B cell (primary cell): ENCODE results near the gene SCN4A.
A peak's percentile ranks its signal among the peaks of the same experiment; 100 is the strongest.

Experiments used
- CTCF ChIP-seq: fragments of 200-600 bp; IDR thresholded peaks from one replicate; pipeline ENCODE4 v1.8.0; 2022; ENCODE audit warnings: antibody characterized with exemption, mild to moderate bottlenecking
- EZH2 ChIP-seq: IDR thresholded peaks from 2 replicates; pipeline ENCODE4 v1.6.1; 2012; ENCODE audit warnings: borderline replicate concordance, low read depth, mild to moderate bottlenecking, moderate library complexity, low read length; ENCODE audit not compliant: insufficient read depth, poor library complexity, severe bottlenecking

GRCh38 chr17:64017381-64017980, 44.8 kb upstream of the SCN4A start:
- peak; percentile 56 for TF ChIP-seq CTCF
- no peak for TF ChIP-seq EZH2
